ENCODE results near the gene RAB11A. TPM values are rescaled to one million over a fixed set of nuclear protein-coding genes. Genes with fewer than 3 reads are reported as not detected.

The RAB11A gene
- total RNA-seq, 2 experiments from 2014 or later = 130 to 197 TPM

- TF ChIP-seq EZH2phosphoT487 (IDR thresholded peaks at IDR 0.05; ENCODE audit: borderline replicate concordance, low read depth, low read length) = no peak
- TF ChIP-seq, protein P1, sequence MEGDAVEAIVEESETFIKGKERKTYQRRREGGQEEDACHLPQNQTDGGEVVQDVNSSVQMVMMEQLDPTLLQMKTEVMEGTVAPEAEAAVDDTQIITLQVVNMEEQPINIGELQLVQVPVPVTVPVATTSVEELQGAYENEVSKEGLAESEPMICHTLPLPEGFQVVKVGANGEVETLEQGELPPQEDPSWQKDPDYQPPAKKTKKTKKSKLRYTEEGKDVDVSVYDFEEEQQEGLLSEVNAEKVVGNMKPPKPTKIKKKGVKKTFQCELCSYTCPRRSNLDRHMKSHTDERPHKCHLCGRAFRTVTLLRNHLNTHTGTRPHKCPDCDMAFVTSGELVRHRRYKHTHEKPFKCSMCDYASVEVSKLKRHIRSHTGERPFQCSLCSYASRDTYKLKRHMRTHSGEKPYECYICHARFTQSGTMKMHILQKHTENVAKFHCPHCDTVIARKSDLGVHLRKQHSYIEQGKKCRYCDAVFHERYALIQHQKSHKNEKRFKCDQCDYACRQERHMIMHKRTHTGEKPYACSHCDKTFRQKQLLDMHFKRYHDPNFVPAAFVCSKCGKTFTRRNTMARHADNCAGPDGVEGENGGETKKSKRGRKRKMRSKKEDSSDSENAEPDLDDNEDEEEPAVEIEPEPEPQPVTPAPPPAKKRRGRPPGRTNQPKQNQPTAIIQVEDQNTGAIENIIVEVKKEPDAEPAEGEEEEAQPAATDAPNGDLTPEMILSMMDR (conservative IDR thresholded peaks at IDR 0.05; ENCODE audit: low read length) = no peak
- ChIA-PET POLR2A (interaction anchor here (1.1 to 1.2 kb wide), 2 partner anchors 15 to 146 kb away, joined by 4 to 6 read pairs; no protein-coding TSS in a partner anchor), CTCF (ENCODE audit: unreplicated experiment) (interaction anchor here (0.7 to 1.3 kb wide), 3 partner anchors 12 to 193 kb away, joined by 3 read pairs; no protein-coding TSS in a partner anchor)
These were observed 33.8 kb upstream of the RAB11A start for GRCh38 chr15:65835447-65835846.

DNA sequence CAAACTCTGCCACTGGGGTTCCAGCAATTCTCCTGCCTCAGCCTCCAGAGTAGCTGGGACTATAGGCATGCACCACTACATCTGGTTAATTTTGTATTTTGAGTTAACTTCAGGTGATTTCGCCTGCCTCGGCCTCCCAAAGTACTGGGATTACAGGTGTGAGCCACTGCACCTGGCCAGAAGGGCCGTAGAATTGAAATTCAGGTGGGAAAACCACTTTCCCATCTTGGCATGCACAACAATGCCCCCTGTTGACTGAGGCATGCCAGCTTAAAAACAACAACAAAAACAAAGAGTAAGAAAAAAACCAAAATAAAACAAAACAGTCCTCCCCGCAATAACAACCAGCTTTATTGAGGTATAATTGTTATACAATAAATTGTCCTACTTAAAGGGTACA, 32.6 kb upstream of the RAB11A start:
- Histone ChIP-seq H3K9me2 (ENCODE audit: insufficient read depth, low read length) (no peaks in the 10 kb centered on the region), H3K36me3 (ENCODE audit: insufficient read depth, low read length) (no peaks in the 10 kb centered on the region), H3K27ac (ENCODE audit: low read depth, low read length, poor library complexity, severe bottlenecking) (no peak overlapping the region), H3K4me2 (ENCODE audit: low read length) (no peak overlapping the region), H3K9me3 (ENCODE audit: low read length) (no peaks in the 10 kb centered on the region), H3K79me2 (ENCODE audit: insufficient read depth, low read depth, low read length) (no peaks in the 10 kb centered on the region), H2AFZ (ENCODE audit: low read length) (no peak overlapping the region), H3K4me1 (ENCODE audit: insufficient read depth, low read length, poor library complexity, severe bottlenecking) (peaks cover 9% of the 10 kb centered on the region), H4K20me1 (ENCODE audit: insufficient read depth, low read length) (no peaks in the 10 kb centered on the region), H3K4me3 (ENCODE audit: low read depth, low read length, poor library complexity, severe bottlenecking) (no peak overlapping the region)
- CTCF ChIA-PET (ENCODE audit: unreplicated experiment) = no interaction called here
- intact Hi-C loops (cut with micrococcal nuclease; ENCODE audit: unreplicated experiment) = no loop called here
- POLR2A ChIA-PET = interaction anchor here (0.5 to 1.3 kb wide), 7 partner anchors 33 to 1346 kb away, joined by 3 to 8 read pairs (median 4); partner anchors contain the start of gene RAB11A
- no TSS peak for BruUV-seq (replicated peaks)
- TF ChIP-seq, protein P1 (conservative IDR thresholded peaks at IDR 0.05; ENCODE audit: low read length) = peak; percentile 79
- no peak for TF ChIP-seq EZH2phosphoT487 (IDR thresholded peaks at IDR 0.05; ENCODE audit: borderline replicate concordance, low read depth, low read length)
- no peak for DNase-seq (ENCODE audit: low spot score)

More at GRCh38 chr15:65835447-65835846, 33.8 kb upstream of the RAB11A start:
- no peaks in the 10 kb centered on the region for H3K36me3 ChIP-seq (ENCODE audit: insufficient read depth, low read length)
- no peak for DNase-seq (ENCODE audit: low spot score)
- no peak overlapping the region for H3K4me3 ChIP-seq (ENCODE audit: low read depth, low read length, poor library complexity, severe bottlenecking)
- H3K27ac ChIP-seq (ENCODE audit: low read depth, low read length, poor library complexity, severe bottlenecking) = no peak overlapping the region
- intact Hi-C loops (cut with micrococcal nuclease; ENCODE audit: unreplicated experiment) = no loop called here
- BruUV-seq (replicated peaks) = no TSS peak
- no peaks in the 10 kb centered on the region for H3K79me2 ChIP-seq (ENCODE audit: insufficient read depth, low read depth, low read length)
- H3K4me1 ChIP-seq (ENCODE audit: insufficient read depth, low read length, poor library complexity, severe bottlenecking) = peaks cover 9% of the 10 kb centered on the region
- no peaks in the 10 kb centered on the region for H3K9me3 ChIP-seq (ENCODE audit: low read length)
- H3K9me2 ChIP-seq (ENCODE audit: insufficient read depth, low read length) = no peaks in the 10 kb centered on the region
- H4K20me1 ChIP-seq (ENCODE audit: insufficient read depth, low read length) = no peaks in the 10 kb centered on the region
- H2AFZ ChIP-seq (ENCODE audit: low read length) = no peak overlapping the region
- no peak overlapping the region for H3K4me2 ChIP-seq (ENCODE audit: low read length)

Data from OCI-LY7 (cell line).